Activated CD8-positive, alpha-beta T cell treated with anti-CD3 and anti-CD28 coated beads for 36 hours (primary cell): ENCODE results near the gene FOXK2. TPM values are rescaled to one million over a fixed set of nuclear protein-coding genes. Genes with fewer than 3 reads are reported as not detected.

Source experiments
- ATAC-seq: fragments of 200-7000 bp; cut with Tn5 transposase; one replicate; pipeline ENCODE4 v1.10.0; 2021; ENCODE audit warnings: mild to moderate bottlenecking, moderate library complexity
- CTCF ChIA-PET: fragments of 350-600 bp; sonication (Branson Sonifier 250); formaldehyde crosslinking; loops from one replicate; lab custom pipeline; 2021; ENCODE audit warnings: antibody characterized with exemption; lab: Charles Lee
- POLR2A ChIA-PET: fragments of 350-600 bp; sonication (Branson Sonifier 250); formaldehyde crosslinking; loops from one replicate; lab custom pipeline; 2021; ENCODE audit warnings: antibody characterized with exemption; lab: Charles Lee
- DNase-seq: peaks from one replicate; pipeline ENCODE4 v3.0.0-alpha.2; 2020
- H3K27ac Mint-ChIP-seq: one replicate; pipeline ENCODE4 v1.8.0; 2021; ENCODE audit warnings: mild to moderate bottlenecking, mixed read lengths
- H3K27me3 Mint-ChIP-seq: one replicate; pipeline ENCODE4 v1.8.0; 2021; ENCODE audit warnings: mixed read lengths
- H3K36me3 Mint-ChIP-seq: one replicate; pipeline ENCODE4 v1.8.0; 2021; ENCODE audit warnings: low read depth, mixed read lengths
- H3K4me1 Mint-ChIP-seq: one replicate; pipeline ENCODE4 v1.8.0; 2021; ENCODE audit warnings: low read depth, mixed read lengths
- H3K4me3 Mint-ChIP-seq: one replicate; pipeline ENCODE4 v1.8.0; 2021; ENCODE audit warnings: mild to moderate bottlenecking, moderate library complexity, mixed read lengths
- H3K9me3 Mint-ChIP-seq: one replicate; pipeline ENCODE4 v1.8.0; 2021; ENCODE audit warnings: mixed read lengths
- CTCF ChIP-seq: fragments of 200-600 bp; IDR thresholded peaks from one replicate; pipeline ENCODE4 v1.8.0; 2022; ENCODE audit warnings: antibody characterized with exemption, mild to moderate bottlenecking
- intact Hi-C: fragments of 100-400 bp; cut with micrococcal nuclease; formaldehyde crosslinking; loops from one replicate; pipeline ENCODE4 v1.10.0; 2022
- total RNA-seq, 2 experiments: library from RNA; stranded (reverse); gene quantifications; one replicate each; pipeline ENCODE4 v1.2.3, GENCODE V29; 2021

FOXK2 gene
- total RNA-seq, 2 experiments from 2014 or later: 55.6 to 59.5 TPM

GRCh38 chr17:82649501-82650261, 130.1 kb downstream of the FOXK2 start:
- TF ChIP-seq CTCF: no peak
- ATAC-seq (no peak), DNase-seq (no peak)
- Mint-ChIP-seq H3K27ac (peak overlapping the region; percentile 46), H3K9me3 (no peaks in the 10 kb centered on the region), H3K4me1 (peaks cover 17% of the 10 kb centered on the region), H3K36me3 (peaks cover 19% of the 10 kb centered on the region), H3K27me3 (no peaks in the 10 kb centered on the region), H3K4me3 (peak overlapping the region; percentile 40)
- ChIA-PET CTCF (no interaction called here), POLR2A (no interaction called here)
- intact Hi-C loops: no loop called here

GRCh38 chr17:82650723-82651122, 131.2 kb downstream of the FOXK2 start:
- no peak for ATAC-seq
- no peak overlapping the region for H3K4me3 Mint-ChIP-seq
- intact Hi-C loops: no loop called here
- no peaks in the 10 kb centered on the region for H3K27me3 Mint-ChIP-seq
- ChIA-PET CTCF (no interaction called here), POLR2A (no interaction called here)
- H3K27ac Mint-ChIP-seq: peak overlapping the region; percentile 34
- TF ChIP-seq CTCF: no peak
- no peak for DNase-seq
- H3K4me1 Mint-ChIP-seq: peaks cover 11% of the 10 kb centered on the region
- H3K9me3 Mint-ChIP-seq: no peaks in the 10 kb centered on the region
- H3K36me3 Mint-ChIP-seq: peaks cover 13% of the 10 kb centered on the region

- ATAC-seq (no peak), DNase-seq (no peak)
- no peak for TF ChIP-seq CTCF
- Mint-ChIP-seq H3K27me3 (no peaks in the 10 kb centered on the region), H3K4me3 (no peak overlapping the region), H3K27ac (no peak overlapping the region), H3K9me3 (no peaks in the 10 kb centered on the region), H3K36me3 (no peaks in the 10 kb centered on the region), H3K4me1 (peaks cover 3% of the 10 kb centered on the region)
- intact Hi-C loops: no loop called here
- ChIA-PET POLR2A (no interaction called here), CTCF (interaction anchor here (1.7 kb wide), 1 partner anchor 15 kb away, joined by 5 read pairs; no protein-coding TSS in a partner anchor)
Observed at GRCh38 chr17:82653651-82654528, 134.4 kb downstream of the FOXK2 start.

Other genes with a start within 250 kb of the FOXK2 start
- gene CSNK1D, start 246.0 kb upstream of the FOXK2 start, total RNA-seq: 10 to 100 TPM; 90.6 to 97.0 TPM
- 100 to 1,000 TPM; 289 to 292 TPM for gene CD7, start 202.1 kb upstream of the FOXK2 start, total RNA-seq
- under 1 TPM; 0.45 to 0.50 TPM for gene SECTM1, start 186.0 kb upstream of the FOXK2 start, total RNA-seq
- gene TEX19, start 160.5 kb upstream of the FOXK2 start, total RNA-seq: not detected
- gene UTS2R, start 148.0 kb upstream of the FOXK2 start, total RNA-seq: not detected
- gene HEXD, start 101.4 kb upstream of the FOXK2 start, total RNA-seq: 10 to 100 TPM; 21.8 to 21.9 TPM
- 10 to 100 TPM; 22.0 to 25.0 TPM for gene OGFOD3, start 101.1 kb upstream of the FOXK2 start, total RNA-seq
- gene CYBC1, start 69.0 kb upstream of the FOXK2 start, total RNA-seq: 100 to 1,000 TPM; 189 to 192 TPM
- gene NARF, start 61.0 kb upstream of the FOXK2 start, total RNA-seq: 10 to 100 TPM; 63.9 to 65.4 TPM
- gene WDR45B, start 128.7 kb downstream of the FOXK2 start, total RNA-seq: 100 to 1,000 TPM; 127 to 132 TPM
- gene RAB40B, start 179.0 kb downstream of the FOXK2 start, total RNA-seq: 1 to 10 TPM; 1.6 to 3.4 TPM
- 10 to 100 TPM; 28.3 to 32.8 TPM for gene FN3KRP, start 197.0 kb downstream of the FOXK2 start, total RNA-seq
- 1 to 10 TPM in 1 of 2 experiments, under 1 TPM in 1; 0.96 to 1.2 TPM for gene FN3K, start 215.9 kb downstream of the FOXK2 start, total RNA-seq
- 10 to 100 TPM; 77.8 to 85.8 TPM for gene TBCD, start 232.3 kb downstream of the FOXK2 start, total RNA-seq